ENCODE measurements around the gene LALBA.

- TF ChIP-seq CTCF (IDR thresholded peaks at IDR 0.05) (no peak), EP300 (IDR thresholded peaks at IDR 0.05; ENCODE audit: borderline replicate concordance in 1 of 2, low read depth in 1 of 2, low read length in 1 of 2) (no peak), POLR2AphosphoS5 (IDR thresholded peaks at IDR 0.05; ENCODE audit: low read depth, low read length) (no peak), CHD2 (IDR thresholded peaks at IDR 0.05; ENCODE audit: low read length, partially characterized antibody) (no peak), TCF12 (IDR thresholded peaks at IDR 0.05) (no peak), USF2 (IDR thresholded peaks at IDR 0.05; ENCODE audit: borderline replicate concordance, low read depth, low read length) (no peak), EZH2phosphoT487 (IDR thresholded peaks at IDR 0.05; ENCODE audit: borderline replicate concordance, low read depth) (no peak), RAD21 (IDR thresholded peaks at IDR 0.05; ENCODE audit: low read length) (no peak), SMC3 (IDR thresholded peaks at IDR 0.05; ENCODE audit: low read depth, low read length) (no peak)
- TF ChIP-seq, protein P1, sequence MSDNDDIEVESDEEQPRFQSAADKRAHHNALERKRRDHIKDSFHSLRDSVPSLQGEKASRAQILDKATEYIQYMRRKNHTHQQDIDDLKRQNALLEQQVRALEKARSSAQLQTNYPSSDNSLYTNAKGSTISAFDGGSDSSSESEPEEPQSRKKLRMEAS (IDR thresholded peaks at IDR 0.05; ENCODE audit: low read depth): no peak
- TF ChIP-seq, protein P2, sequence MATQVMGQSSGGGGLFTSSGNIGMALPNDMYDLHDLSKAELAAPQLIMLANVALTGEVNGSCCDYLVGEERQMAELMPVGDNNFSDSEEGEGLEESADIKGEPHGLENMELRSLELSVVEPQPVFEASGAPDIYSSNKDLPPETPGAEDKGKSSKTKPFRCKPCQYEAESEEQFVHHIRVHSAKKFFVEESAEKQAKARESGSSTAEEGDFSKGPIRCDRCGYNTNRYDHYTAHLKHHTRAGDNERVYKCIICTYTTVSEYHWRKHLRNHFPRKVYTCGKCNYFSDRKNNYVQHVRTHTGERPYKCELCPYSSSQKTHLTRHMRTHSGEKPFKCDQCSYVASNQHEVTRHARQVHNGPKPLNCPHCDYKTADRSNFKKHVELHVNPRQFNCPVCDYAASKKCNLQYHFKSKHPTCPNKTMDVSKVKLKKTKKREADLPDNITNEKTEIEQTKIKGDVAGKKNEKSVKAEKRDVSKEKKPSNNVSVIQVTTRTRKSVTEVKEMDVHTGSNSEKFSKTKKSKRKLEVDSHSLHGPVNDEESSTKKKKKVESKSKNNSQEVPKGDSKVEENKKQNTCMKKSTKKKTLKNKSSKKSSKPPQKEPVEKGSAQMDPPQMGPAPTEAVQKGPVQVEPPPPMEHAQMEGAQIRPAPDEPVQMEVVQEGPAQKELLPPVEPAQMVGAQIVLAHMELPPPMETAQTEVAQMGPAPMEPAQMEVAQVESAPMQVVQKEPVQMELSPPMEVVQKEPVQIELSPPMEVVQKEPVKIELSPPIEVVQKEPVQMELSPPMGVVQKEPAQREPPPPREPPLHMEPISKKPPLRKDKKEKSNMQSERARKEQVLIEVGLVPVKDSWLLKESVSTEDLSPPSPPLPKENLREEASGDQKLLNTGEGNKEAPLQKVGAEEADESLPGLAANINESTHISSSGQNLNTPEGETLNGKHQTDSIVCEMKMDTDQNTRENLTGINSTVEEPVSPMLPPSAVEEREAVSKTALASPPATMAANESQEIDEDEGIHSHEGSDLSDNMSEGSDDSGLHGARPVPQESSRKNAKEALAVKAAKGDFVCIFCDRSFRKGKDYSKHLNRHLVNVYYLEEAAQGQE (IDR thresholded peaks at IDR 0.05; ENCODE audit: low read depth, low read length): no peak
Observed at GRCh38 chr12:48545833-48546469, 23.9 kb downstream of the LALBA start.

Measured in SK-N-SH (cell line).